Choroid plexus epithelial cell (primary cell): Measurements from ENCODE around the gene SPAG16.

ENCODE experiments used
- DNase-seq: peaks from one replicate; pipeline ENCODE4 v3.0.0-alpha.2; 2010; ENCODE audit warnings: low read depth
- H3K4me3 ChIP-seq: 2 replicates; pipeline ENCODE4 v1.5.1; 2011; ENCODE audit warnings: low read depth, mild to moderate bottlenecking, control low read depth, low read length, moderate library complexity
- TF ChIP-seq, protein P1 (sequence below): conservative IDR thresholded peaks from 2 replicates; pipeline ENCODE4 v1.5.1; 2011; ENCODE audit warnings: low read depth, mild to moderate bottlenecking, control low read depth, inconsistent platforms, low read length, moderate library complexity

SPAG16 gene

GRCh38 chr2:213315168-213315876 is 31.1 kb downstream of the SPAG16 start:
- TF ChIP-seq, protein P1, sequence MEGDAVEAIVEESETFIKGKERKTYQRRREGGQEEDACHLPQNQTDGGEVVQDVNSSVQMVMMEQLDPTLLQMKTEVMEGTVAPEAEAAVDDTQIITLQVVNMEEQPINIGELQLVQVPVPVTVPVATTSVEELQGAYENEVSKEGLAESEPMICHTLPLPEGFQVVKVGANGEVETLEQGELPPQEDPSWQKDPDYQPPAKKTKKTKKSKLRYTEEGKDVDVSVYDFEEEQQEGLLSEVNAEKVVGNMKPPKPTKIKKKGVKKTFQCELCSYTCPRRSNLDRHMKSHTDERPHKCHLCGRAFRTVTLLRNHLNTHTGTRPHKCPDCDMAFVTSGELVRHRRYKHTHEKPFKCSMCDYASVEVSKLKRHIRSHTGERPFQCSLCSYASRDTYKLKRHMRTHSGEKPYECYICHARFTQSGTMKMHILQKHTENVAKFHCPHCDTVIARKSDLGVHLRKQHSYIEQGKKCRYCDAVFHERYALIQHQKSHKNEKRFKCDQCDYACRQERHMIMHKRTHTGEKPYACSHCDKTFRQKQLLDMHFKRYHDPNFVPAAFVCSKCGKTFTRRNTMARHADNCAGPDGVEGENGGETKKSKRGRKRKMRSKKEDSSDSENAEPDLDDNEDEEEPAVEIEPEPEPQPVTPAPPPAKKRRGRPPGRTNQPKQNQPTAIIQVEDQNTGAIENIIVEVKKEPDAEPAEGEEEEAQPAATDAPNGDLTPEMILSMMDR, result no peak
- H3K4me3 ChIP-seq, result no peak overlapping the region
- peak; percentile 12 for DNase-seq

DNA sequence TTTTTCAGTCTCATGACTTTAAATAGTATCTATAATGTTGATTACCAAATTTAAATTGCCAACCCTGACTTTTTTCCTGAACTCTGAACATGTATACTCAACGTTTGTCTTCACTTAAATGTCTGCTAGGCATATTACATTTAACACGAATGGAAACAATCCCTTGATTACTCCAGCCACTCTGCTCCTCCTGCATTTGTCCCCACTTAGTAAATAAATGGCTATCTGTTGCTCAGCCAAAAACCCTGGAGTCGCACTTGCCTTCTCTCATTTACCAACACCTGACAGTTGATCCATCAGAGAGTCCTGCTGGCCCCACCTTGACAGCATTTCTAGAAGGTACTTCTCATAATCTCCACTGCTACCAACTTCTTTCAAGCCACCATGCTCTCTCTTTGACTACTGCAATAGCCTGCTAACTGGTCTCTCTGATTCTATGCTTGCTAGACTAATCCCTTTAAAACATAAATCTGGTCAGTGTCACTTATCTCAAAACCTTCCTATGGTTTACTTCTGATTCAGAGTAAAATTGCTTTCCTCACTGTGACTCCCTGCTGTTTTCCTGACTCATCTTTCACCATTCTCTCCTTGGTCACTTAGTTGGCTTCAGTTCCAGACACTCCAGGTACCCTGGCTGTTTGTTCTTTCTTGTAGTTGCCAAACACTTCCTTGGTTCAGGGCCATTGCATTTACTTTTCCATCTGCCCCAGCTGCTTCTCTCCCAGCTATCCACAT is 31.9 kb downstream of the SPAG16 start:
- TF ChIP-seq, protein P1, result no peak
- H3K4me3 ChIP-seq, result no peak overlapping the region
- DNase-seq, result peak; percentile 90

- TF ChIP-seq, protein P1, result no peak
- peak; percentile 92 for DNase-seq
- H3K4me3 ChIP-seq, result no peak overlapping the region
Measured at GRCh38 chr2:213317929-213318328, 33.7 kb downstream of the SPAG16 start.

DNA sequence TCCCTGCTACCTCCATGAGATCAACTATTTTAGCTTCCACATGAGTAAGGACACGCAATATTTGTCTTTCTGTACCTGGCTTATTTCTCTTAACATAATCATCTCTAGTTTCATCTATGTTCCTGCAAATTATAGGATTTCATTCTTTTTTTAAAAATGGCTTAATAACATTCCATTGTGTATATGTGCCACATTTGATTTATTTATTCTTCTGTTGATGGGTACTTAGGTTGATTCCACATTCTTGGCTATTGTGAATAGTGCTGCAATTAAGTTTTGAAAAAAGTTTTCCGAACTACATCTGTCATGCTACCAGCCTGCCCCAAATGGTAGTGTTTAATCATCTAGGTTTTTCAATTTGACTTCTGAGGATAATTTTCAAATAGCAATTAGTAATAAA is 36.3 kb downstream of the SPAG16 start:
- DNase-seq, result no peak
- no peak overlapping the region for H3K4me3 ChIP-seq
- TF ChIP-seq, protein P1, result no peak

- no peak for DNase-seq
- no peak overlapping the region for H3K4me3 ChIP-seq
- TF ChIP-seq, protein P1, result no peak
Measured at GRCh38 chr2:213336253-213336770, 52.0 kb downstream of the SPAG16 start.

DNA sequence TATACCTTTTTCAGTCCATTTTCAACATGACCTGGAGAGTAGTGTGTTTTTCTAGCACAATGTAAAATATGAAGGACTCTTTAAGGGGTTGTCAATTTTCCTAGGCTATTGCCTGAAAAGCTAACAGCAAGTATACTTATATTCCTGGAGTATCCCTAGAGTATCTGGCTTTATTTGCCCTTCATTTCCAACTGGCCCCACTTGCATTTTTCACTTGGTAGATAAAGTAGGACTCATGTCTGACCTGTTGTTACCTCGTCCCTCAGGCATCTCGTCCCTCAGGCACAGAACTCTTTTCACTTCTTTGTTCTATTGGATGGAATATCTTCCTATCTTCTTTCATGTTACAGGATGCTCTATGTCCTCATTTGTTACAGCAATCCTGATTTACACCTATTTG is 69.2 kb downstream of the SPAG16 start:
- H3K4me3 ChIP-seq, result no peak overlapping the region
- no peak for DNase-seq
- TF ChIP-seq, protein P1, result no peak
